ENCODE data around the gene WEE2.

GRCh38 chr7:141701489-141702046 lies 6.6 kb upstream of the WEE2 start:
- TF ChIP-seq CTCF (IDR thresholded peaks at IDR 0.05) = no peak
- TF ChIP-seq POLR2A (IDR thresholded peaks at IDR 0.05) = no peak
